ENCODE results near the gene LATS2.

Gene LATS2

DNA sequence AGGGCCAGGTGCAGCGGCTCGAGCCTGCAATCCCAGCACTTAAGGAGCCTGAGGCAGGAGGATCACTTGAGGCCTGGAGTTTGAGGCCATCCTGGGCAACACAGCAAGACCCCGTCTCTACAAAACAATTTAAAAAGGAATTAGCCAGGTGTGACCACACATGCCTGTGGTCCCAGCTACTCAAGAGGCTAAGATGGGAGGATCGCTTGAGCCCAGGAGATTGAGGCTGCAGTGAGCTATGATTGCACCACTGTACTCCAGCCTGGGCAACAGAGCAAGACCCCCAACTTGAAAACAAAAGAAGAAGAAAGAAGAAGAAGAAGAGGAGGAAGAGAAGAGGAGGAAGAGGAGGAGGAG lies 47.7 kb downstream of the LATS2 start:
- no peak for DNase-seq

- DNase-seq = no peak
Observed at GRCh38 chr13:21012841-21013681, 48.3 kb downstream of the LATS2 start.

- DNase-seq = no peak
Observed at GRCh38 chr13:21012211-21012610, 49.2 kb downstream of the LATS2 start.

DNA sequence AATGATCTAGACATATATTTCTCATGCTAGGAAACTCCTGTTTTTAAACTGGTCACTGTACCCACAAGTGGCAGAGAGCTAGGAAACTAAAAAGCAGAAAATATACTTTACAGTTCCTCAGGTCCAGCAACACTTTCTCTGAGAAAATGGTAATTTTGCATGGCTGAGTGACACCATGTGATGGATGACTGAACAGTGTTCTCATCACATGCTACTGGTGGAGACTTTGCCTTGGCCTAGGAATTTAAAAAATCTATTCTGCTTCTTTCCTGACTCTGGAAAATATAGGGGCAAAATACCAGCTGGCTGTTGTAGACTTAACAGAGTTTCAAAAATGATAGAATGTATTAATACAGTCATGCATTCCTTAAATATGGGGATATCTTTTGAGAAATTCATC lies 50.0 kb downstream of the LATS2 start:
- no peak for DNase-seq

DNA sequence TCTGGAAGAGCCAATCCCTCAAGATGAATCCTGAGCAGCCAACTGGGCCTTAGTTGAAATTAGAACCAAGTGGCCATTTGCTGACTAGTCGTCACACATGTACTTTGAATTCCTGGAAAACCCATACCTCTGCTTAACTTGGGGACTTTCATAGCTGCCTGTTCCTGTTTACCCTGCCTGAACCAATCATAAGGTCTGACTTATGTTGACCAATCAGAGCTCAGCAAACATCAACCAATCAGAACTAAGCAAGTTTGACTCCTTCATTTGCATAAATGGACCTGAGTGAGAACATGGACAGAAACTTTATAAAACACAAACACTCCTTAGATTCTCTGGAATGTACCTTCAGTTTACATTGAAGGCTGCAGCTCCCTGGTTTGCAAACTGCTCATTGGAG lies 50.8 kb downstream of the LATS2 start:
- no peak for DNase-seq

DNA sequence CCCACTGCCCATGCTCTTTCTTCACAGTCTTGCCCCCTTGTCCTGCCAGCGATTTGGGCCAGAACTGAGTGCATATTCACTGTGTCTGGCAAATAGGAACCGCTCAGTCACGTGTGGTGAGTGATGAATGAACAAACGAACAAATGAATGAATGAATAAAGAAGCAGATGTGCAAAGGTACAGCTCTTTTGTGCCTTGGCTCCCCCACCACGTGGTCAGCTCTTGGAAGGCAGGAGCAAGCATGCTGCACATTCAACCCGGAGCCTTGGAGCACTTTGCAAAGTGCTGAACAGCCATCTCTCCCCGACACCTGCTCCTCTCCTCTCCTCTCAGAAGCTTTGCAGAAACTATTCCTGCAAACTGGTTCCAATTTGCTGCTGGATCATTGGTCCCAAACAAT lies 52.4 kb downstream of the LATS2 start:
- DNase-seq = no peak

DNA sequence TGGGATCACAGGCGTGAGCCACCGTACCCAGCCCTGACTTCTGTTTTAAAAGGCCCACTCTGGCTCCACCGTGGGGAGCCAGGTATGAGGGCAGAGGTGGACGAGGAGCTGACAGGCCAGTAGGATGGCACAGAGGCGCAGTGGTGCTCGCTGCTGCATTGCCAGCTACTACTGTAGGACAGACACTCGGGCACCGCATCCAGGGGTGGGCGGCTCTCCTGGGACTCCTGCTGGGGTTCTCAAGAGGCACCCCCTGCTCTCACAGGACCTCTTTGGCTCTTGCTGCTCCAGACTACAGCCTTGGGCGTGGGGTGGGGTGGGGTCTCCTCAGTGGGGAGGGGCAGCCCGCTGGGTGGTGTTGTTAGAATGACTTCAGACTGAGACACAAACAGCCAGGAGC lies 53.4 kb downstream of the LATS2 start:
- no peak for DNase-seq

DNA sequence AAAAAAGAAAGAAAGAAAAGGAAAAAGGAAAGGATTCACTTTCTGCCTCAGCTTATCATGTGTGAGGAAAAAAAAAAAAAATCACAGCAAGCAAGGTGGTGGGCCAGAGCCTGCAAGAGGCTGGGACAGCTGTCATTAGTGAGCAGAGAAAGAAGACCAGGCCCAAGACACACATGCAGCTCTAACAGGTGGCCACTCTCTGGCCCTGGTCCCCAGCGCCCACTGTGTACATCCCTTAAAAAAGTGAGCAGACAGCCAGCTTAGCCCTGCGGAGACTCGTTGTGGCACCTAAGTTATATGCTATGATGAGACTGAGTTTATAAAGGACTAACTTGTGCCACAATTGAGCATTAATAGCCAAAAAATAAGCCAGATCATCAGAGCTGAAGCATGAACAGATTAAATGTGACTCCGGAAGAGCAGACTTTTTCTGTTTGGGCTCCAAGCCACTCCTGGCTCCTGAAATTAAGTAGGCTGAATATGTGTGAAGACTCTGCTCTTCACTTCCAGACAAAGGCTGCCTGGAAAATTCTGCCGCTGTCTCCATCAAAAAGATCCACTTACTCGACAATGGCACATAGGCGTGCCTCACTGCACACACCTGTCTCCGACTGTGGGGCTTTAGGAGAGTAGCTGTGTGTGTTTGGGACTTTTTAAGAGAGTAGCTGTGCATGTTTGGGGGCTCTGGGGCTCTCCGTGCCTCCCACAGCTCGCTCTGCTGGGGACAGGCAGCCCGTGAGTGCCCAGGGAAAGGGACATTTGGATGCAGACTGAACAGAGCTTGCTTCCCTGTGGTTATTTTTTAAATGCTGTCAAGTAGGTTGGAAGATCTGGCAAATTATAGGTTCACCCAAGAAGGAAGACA lies 55.0 kb downstream of the LATS2 start:
- DNase-seq = no peak

- no peak for DNase-seq
Observed at GRCh38 chr13:21005193-21005592, 56.2 kb downstream of the LATS2 start.

DNA sequence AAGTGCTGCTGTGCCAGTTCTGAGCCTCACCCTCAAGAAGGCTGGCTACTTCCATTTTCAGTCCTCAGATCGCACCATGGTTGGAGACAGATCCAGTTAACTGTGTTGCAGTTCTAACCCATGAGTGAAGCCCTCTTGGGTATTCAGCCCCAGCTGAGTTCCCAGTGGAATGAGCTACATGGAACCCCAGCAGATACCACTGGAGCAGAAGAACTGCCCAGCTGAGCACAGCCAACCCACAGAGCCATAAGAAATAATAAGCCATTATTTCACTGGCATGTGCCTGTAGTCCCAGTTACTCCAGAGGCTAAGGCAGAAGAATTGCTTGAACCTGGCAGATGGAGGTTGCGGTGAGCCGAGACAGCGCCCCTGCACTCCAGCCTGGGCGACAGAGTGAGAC lies 59.9 kb downstream of the LATS2 start:
- no peak for DNase-seq

DNA sequence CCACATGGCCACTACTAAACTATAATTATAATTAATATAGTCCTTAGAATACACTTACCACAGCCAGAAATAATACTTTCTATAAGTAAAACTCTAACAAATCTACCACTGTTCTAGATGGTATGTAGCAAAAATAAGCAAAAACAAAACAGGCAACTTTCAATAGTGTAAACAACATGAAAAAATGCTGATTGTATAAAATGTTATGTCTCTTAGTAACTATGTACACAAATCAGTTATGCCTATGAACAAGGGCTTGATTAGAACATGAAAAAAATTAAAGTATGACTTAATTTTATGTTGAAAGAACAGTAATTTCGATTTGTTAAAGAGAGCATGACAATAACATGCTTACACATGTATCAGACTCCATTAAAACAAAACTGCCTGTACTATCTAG lies 60.7 kb downstream of the LATS2 start:
- no peak for DNase-seq

DNA sequence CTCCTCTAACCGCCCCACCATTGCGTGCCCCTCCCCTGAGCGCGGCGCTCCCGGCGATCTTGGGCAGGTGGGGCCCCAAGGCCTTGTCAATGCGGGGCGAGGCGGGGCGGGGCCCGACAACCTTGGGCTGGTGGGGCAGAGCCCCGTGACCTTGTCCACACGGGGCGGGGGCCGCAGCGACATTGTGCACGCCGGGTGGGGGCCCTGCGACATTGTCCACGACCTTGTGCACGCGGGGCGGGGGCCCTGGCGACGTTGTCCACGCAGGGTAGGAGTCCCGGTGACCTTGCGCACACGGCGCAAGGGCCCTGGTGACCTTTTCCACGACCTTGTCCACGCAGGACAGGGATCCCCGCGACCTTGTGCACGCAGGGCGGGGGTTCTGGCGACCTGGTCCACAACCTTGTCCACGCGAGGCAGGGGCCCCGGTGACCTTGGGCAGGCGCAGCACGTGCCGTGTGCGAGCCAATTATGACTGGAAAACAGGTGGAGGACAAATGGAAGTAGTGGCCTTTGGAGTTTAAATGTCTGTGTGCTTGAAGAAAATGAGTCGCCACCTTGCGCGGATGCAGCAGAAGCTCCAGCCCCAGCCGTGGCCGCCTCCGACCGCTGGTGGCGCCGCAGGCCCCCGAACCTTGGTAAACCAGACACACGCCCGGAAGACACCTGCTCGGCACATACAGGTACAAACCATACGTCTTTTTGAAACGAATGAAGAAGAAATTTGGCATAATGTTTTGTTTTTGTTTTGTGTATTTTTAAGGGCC lies 62.6 kb downstream of the LATS2 start:
- no peak for DNase-seq

DNA sequence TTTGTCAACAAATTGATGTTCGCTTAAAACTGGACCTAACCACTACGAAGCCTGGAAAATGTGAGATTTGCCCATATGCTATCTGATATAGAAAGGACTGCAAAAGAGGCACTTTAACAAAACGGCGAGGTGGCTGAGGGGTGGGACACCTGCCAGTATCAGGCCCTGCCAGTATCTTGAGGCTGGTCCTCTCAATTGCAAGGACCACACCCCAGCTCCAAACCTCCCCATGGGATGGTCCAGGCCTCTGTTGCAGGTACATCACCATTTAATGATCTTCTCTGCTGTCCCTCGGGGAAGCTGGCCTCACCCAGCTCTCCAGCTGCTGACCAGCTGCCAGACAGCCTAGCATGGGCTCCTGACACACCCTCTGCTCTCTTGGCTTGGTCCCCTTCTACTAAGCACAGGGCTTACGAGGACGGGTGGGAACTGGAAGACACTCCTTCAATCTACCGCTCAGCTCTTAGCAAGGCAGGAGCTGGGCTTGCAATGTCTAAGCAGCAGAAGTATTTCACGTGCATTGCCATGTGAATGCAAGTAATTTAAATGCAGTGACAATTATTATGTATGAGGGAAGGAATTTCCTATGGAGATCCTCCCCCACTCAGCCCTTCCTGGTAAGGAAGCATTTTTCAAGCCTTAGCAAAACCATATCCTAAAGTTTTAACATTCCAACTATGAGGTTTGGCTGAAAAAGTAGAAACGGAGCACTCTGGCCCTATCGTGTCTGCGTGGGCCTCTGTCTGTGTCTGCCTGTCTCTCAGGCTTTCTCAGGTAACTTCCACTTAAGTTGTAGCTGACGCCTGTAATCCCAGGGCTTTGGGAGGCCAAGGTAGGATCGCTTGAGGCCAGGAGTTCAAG lies 63.9 kb downstream of the LATS2 start:
- DNase-seq = no peak

- DNase-seq = no peak
Observed at GRCh38 chr13:20995245-20995838, 66.0 kb downstream of the LATS2 start.

DNA sequence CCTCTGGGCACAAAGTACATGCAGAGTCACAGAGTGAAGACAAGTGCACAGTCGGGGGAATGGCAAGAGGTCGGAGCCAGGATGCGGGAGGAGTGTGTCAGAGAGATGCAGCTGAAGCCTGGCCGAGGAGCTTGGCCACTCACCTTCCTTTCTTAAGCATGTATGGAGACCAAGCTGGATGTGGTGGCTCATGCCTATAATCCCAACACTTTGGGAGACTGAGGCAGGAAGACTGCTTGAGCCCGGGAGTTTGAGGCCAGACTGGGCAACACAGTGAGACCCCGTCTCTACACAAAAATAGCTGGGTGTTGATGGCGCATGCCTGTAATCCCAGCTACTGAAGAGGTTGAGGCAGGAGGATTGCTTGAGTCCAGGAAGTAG lies 67.0 kb downstream of the LATS2 start:
- DNase-seq = no peak

DNA sequence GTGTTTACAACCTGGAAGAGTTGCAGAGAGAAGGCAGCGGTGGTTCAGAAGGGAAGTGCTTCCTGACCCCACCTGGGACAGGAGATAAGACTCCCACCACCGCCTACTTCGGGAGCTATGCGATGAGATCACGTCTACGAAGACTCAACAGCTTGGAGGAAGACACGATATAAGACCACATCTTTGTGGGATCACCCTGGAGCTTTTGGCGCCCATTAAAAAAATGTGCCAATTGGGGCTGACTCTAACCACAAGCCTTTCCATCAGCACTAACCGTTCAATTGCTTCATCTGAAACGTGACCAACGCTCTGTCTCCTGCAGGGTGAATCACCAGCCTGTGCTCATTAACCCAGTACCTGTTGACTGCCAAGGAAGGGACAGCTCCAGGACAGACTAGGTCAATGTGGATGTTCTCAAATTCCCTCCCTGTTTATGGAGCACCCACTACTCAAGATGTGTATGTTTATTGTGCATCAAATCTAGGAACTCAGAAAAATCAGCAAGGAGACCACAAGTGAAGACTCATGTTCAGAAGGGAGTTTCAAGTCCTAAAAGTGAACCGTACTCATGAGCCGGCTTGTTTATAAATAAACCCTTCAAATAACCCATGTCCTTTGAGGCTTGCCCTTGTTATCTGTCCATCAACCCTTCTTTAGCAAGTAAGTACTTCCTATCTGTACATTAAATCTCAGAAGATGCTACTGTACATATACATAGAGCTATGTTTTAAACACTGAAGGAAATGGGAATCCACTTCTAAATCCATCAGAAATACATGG lies 67.5 kb downstream of the LATS2 start:
- no peak for DNase-seq

- no peak for DNase-seq
Observed at GRCh38 chr13:20993211-20993610, 68.2 kb downstream of the LATS2 start.

DNA sequence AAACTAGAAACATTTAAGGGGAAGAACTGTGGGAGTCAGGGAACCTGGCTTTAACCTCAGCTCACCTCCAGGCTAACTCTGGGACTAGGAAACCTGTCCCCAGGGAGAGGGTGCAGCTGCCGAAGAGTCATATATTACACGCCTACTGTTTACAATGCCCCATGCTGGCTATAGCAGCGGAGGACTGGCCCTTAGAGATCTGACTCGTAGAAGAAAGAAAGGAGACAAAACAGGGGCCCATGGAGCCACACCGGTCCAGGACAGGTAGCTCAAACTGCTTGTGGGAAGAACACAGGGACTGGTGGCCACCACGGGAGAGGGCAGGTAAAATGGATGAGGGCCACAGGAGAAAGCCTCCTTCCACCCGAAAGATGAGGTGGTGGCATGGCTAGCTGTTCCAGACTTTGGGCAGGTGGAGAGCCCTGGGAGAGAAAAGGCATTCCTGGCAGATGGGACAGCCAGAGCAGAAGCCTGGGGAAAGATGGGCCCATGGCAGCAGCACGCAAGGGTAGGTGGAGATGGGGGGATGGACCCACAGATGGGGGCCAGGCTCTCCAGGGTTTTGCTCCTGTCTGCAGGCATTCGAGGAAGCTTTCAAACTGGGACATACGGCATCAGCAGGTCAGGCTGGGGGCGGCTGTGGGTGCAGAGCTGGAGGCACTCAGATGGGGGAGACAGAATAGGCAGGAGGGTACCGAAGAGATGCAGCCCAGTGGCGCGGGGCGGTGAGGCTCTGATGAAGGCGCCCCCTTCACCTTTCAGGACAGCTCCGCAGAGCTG lies 69.5 kb downstream of the LATS2 start:
- DNase-seq = no peak

GRCh38 chr13:20990910-20991525 lies 70.4 kb downstream of the LATS2 start:
- no peak for DNase-seq

Data from NCI-H2081 treated with DMSO at 0.1 percent for 48 hours (cell line).